ENCODE data around the gene NEURL4. TPM values are rescaled to one million over a fixed set of nuclear protein-coding genes. Genes with fewer than 3 reads are reported as not detected.

NEURL4 gene
- total and polyA plus RNA-seq, 2 experiments from 2014 or later: 6.3 to 42.3 TPM

GRCh38 chr17:7307686-7308624 is 21.2 kb downstream of the NEURL4 start (continued):
- TF ChIP-seq EZH2phosphoT487 (IDR thresholded peaks at IDR 0.05; ENCODE audit: unreplicated experiment): no peak

DNA sequence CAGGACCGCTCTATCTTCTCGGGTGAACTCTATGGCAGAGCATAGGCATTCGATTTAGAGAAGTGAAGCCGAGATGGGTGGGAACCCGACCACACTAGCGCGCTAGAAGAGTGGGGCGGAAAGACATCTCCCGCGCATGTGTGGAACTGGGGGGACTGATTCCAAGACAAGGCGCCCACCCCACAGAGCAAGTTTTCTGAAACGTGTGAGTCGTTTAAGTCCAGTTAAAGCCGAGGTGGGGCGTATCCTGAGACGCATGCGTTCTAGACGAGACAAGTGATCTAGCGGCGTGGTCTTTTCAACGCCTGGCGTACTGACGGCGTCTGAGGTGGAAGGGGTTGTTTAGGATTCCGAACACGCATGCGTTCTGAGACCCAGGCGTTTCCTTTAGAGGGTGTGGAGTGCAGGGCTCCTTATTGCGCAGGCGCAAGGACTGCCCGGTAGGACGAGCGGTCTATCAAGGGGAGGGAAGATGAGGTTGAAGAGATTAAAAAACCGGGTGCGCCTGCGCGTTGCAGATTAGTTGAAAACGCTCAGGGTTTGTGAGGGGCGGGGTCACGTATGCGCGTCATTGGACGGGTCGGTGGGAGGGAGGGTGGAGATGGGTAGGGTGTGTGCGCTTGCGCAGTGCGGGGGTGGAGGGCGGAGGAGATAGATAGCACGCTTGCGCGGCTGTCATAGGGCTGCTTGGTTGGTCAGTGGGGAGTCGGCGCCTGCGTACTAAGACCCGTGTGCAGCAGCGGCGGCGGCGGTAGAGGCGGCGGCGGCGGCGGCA is 22.0 kb downstream of the NEURL4 start, which contains the start of gene EIF5A:
TSS of gene EIF5A (plus strand) at position 718 of the 775 bp plus-strand sequence. CDS start 2,008 bp downstream, outside the sequence.
- H3K27me3 ChIP-seq (ENCODE audit: insufficient read depth): no peaks in the 10 kb centered on the region
- peaks cover 31% of the 10 kb centered on the region for H3K4me1 Mint-ChIP-seq
- peaks cover 27% of the 10 kb centered on the region for H3K36me3 ChIP-seq (ENCODE audit: insufficient read depth)
- H3K27ac Mint-ChIP-seq: peak within 1 kb of the TSS; percentile 99
- H3K9me3 Mint-ChIP-seq: peaks cover 9% of the 10 kb centered on the region; the same call in 2 of the 3 replicates
- H3K27ac ChIP-seq (ENCODE audit: low read depth): peak within 1 kb of the TSS; percentile 99
- TF ChIP-seq POLR2AphosphoS5 (IDR thresholded peaks at IDR 0.05; ENCODE audit: low read depth): peak; percentile 78
- no peak for TF ChIP-seq EZH2 (IDR thresholded peaks at IDR 0.05; ENCODE audit: low read depth, unreplicated experiment)
- TF ChIP-seq CREB1 (CRISPR knock-in tag; IDR thresholded peaks at IDR 0.05; ENCODE audit: low read depth): peak; percentile 87
- peak within 1 kb of the TSS; percentile 76 for H2AFZ ChIP-seq
- H3K4me1 ChIP-seq (ENCODE audit: insufficient read depth): peaks cover 20% of the 10 kb centered on the region; the same call in 1 of the 2 replicates
- H3K36me3 Mint-ChIP-seq (ENCODE audit: low read depth): peaks cover 38% of the 10 kb centered on the region
- H3F3A ChIP-seq (replicated peaks; ENCODE audit: low read depth): peaks cover 45% of the 10 kb centered on the region
- no peaks in the 10 kb centered on the region for H3K9me2 ChIP-seq (ENCODE audit: insufficient read depth)
- peak within 1 kb of the TSS; percentile 98 for H3K4me2 ChIP-seq
- peak within 1 kb of the TSS; percentile 98 for H3K4me3 ChIP-seq
- H3K27me3 Mint-ChIP-seq (ENCODE audit: insufficient read depth, low read depth, poor library complexity): peaks cover 29% of the 10 kb centered on the region
- peak within 1 kb of the TSS; percentile 98 for H3K4me3 Mint-ChIP-seq
- peaks cover 35% of the 10 kb centered on the region for H3K79me2 ChIP-seq (replicated peaks; ENCODE audit: insufficient read depth)
- H4K20me1 ChIP-seq (replicated peaks; ENCODE audit: insufficient read depth): peaks cover 31% of the 10 kb centered on the region
- ATAC-seq: peak; percentile 76
- peak; percentile 100 for DNase-seq (ENCODE audit: low spot score)

- ATAC-seq (no peak), DNase-seq (ENCODE audit: low spot score) (no peak)
- Histone ChIP-seq H3K36me3 (ENCODE audit: insufficient read depth) (peaks cover under 1% of the 10 kb centered on the region; the same call in 1 of the 2 replicates), H3F3A (replicated peaks; ENCODE audit: low read depth) (peaks cover 18% of the 10 kb centered on the region), H3K27ac (ENCODE audit: low read depth) (no peak overlapping the region), H3K79me2 (replicated peaks; ENCODE audit: insufficient read depth) (peaks cover 12% of the 10 kb centered on the region), H4K20me1 (replicated peaks; ENCODE audit: insufficient read depth) (peaks cover 5% of the 10 kb centered on the region), H3K4me1 (ENCODE audit: insufficient read depth) (peaks cover 2% of the 10 kb centered on the region; the same call in 1 of the 2 replicates), H3K4me3 (no peak overlapping the region), H3K27me3 (ENCODE audit: insufficient read depth) (no peaks in the 10 kb centered on the region; the same call in 1 of the 2 replicates), H2AFZ (no peak overlapping the region), H3K4me2 (no peak overlapping the region), H3K9me2 (ENCODE audit: insufficient read depth) (no peaks in the 10 kb centered on the region)
- H3K9me3 Mint-ChIP-seq: peaks cover 6% of the 10 kb centered on the region; the same call in 2 of the 3 replicates
- H3K27me3 Mint-ChIP-seq (ENCODE audit: insufficient read depth, low read depth, poor library complexity): peaks cover 23% of the 10 kb centered on the region
- H3K36me3 Mint-ChIP-seq (ENCODE audit: low read depth): peaks cover 9% of the 10 kb centered on the region
- no peak overlapping the region; the same call in 2 of the 3 replicates for H3K4me3 Mint-ChIP-seq
- no peak overlapping the region for H3K27ac Mint-ChIP-seq
- peaks cover 4% of the 10 kb centered on the region; the same call in 2 of the 3 replicates for H3K4me1 Mint-ChIP-seq
- TF ChIP-seq CREB1 (CRISPR knock-in tag; IDR thresholded peaks at IDR 0.05; ENCODE audit: low read depth) (no peak), ZNF331 (CRISPR knock-in tag; IDR thresholded peaks at IDR 0.05; ENCODE audit: low read depth) (no peak), NANOG (IDR thresholded peaks at IDR 0.05; ENCODE audit: borderline replicate concordance) (no peak), STAT1 (IDR thresholded peaks at IDR 0.05; ENCODE audit: unreplicated experiment) (no peak), ETS1 (IDR thresholded peaks at IDR 0.05) (no peak)
- TF ChIP-seq, protein P1, sequence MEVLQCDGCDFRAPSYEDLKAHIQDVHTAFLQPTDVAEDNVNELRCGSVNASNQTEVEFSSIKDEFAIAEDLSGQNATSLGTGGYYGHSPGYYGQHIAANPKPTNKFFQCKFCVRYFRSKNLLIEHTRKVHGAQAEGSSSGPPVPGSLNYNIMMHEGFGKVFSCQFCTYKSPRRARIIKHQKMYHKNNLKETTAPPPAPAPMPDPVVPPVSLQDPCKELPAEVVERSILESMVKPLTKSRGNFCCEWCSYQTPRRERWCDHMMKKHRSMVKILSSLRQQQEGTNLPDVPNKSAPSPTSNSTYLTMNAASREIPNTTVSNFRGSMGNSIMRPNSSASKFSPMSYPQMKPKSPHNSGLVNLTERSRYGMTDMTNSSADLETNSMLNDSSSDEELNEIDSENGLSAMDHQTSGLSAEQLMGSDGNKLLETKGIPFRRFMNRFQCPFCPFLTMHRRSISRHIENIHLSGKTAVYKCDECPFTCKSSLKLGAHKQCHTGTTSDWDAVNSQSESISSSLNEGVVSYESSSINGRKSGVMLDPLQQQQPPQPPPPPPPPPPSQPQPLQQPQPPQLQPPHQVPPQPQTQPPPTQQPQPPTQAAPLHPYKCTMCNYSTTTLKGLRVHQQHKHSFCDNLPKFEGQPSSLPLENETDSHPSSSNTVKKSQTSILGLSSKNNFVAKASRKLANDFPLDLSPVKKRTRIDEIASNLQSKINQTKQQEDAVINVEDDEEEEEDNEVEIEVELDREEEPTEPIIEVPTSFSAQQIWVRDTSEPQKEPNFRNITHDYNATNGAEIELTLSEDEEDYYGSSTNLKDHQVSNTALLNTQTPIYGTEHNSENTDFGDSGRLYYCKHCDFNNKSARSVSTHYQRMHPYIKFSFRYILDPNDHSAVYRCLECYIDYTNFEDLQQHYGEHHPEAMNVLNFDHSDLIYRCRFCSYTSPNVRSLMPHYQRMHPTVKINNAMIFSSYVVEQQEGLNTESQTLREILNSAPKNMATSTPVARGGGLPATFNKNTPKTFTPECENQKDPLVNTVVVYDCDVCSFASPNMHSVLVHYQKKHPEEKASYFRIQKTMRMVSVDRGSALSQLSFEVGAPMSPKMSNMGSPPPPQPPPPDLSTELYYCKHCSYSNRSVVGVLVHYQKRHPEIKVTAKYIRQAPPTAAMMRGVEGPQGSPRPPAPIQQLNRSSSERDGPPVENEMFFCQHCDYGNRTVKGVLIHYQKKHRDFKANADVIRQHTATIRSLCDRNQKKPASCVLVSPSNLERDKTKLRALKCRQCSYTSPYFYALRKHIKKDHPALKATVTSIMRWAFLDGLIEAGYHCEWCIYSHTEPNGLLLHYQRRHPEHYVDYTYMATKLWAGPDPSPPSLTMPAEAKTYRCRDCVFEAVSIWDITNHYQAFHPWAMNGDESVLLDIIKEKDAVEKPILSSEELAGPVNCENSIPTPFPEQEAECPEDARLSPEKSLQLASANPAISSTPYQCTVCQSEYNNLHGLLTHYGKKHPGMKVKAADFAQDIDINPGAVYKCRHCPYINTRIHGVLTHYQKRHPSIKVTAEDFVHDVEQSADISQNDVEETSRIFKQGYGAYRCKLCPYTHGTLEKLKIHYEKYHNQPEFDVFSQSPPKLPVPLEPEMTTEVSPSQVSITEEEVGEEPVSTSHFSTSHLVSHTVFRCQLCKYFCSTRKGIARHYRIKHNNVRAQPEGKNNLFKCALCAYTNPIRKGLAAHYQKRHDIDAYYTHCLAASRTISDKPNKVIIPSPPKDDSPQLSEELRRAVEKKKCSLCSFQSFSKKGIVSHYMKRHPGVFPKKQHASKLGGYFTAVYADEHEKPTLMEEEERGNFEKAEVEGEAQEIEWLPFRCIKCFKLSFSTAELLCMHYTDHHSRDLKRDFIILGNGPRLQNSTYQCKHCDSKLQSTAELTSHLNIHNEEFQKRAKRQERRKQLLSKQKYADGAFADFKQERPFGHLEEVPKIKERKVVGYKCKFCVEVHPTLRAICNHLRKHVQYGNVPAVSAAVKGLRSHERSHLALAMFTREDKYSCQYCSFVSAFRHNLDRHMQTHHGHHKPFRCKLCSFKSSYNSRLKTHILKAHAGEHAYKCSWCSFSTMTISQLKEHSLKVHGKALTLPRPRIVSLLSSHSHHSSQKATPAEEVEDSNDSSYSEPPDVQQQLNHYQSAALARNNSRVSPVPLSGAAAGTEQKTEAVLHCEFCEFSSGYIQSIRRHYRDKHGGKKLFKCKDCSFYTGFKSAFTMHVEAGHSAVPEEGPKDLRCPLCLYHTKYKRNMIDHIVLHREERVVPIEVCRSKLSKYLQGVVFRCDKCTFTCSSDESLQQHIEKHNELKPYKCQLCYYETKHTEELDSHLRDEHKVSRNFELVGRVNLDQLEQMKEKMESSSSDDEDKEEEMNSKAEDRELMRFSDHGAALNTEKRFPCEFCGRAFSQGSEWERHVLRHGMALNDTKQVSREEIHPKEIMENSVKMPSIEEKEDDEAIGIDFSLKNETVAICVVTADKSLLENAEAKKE (CRISPR knock-in tag; IDR thresholded peaks at IDR 0.05): no peak
Observed at GRCh38 chr17:7304179-7304578, 25.0 kb downstream of the NEURL4 start.

Data from GM23338 (cell line).